ENCODE data around the gene CCDC154.

CCDC154 gene

DNA sequence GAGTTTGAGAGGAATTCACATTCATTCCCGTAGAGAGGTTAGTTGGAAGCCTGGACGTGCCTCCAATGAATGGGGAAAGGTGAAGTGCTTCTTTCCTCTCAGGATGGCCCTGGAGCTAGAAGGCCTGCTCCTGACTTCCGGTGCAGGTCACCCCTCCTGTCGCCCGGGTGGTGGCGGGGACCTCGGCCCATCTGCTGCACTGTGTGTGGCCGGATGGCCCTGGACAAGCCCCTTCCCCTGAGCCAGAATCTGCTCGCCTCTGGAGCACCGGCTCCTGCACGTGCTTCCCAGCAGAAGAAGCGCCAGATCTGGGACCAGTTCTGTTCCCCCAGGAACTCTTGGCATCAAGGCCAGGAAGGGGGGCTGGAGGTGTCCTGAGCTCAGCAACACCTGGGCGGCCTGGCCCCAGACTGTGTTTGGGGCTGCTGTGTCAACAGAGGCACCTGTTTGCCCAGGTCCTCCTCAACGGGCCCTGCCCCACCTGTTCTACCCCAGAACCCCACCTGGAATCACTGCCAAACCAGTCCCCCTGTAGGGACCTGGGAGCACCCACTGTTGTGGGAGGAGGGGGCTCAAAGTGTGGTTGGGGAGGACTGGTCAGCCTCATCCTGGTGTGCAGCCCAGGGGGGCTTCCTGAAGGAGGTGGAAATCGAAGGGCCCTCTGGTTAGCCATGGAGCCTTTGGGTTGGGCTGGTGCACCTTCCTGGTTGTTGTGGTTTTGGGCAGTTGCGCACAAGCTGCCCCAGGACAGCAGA, 18.6 kb downstream of the CCDC154 start:
- no peak for DNase-seq (ENCODE audit: low read depth)

DNA sequence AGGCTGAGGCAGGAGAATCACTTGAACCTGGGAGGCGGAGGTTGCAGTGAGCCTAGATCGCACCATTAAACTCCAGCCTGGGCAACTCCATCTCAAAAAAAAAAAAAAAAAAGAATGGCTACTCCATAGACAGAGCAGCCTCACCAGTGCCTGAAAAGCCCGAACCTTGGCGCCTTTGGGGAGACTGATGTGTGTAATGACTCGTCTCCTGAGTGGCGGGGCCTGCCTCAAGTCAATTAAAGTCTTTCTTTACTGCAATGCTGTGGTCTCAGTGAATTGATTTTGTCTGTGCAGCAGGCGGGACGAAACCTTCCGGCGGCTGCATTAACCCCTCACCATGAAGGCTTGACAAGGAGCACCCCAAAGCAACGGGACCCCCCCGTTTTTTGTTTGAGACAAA, 20.3 kb downstream of the CCDC154 start:
- no peak for DNase-seq (ENCODE audit: low read depth)

DNA sequence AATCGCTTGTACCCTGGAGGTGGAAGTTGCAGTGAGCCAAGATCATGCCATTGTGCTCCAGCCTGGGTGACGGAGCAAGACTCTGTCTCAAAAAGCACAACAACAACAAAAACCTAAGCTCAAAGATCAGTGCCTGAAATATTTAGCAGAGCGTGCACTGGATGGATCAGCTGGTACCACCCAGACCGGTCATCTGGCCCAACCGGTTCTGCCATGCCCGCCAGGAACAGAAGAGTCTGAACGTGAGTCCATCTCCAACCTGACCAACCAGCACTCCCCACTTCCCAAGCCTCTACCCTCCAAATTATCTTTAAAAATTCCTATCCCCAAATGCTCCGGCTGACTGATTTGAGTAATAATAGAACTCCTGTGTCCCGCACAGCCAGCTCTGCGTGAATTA, 22.3 kb downstream of the CCDC154 start:
- no peak for DNase-seq (ENCODE audit: low read depth)

DNA sequence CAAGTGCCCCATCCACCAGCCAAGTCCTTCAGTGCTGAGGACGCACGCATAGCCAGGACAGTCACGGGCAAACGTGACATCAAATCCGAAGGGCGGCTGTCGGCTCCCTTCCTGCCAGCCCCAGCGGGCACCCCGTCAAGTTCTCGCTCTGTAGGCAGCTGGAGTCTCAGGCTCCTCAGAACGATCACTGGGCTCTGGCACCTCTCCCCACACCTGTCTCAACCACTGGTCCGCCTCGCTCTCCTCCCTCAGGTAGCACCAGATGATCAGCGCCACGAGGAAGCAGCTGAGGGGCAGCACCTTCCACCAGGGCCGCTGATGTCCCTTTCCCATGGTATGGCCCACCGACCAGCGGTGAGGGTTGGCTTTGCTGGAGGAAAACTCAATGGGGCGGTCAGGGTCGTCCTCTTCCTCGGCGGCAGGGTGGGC, 24.2 kb downstream of the CCDC154 start:
- DNase-seq (ENCODE audit: low read depth), result no peak

DNA sequence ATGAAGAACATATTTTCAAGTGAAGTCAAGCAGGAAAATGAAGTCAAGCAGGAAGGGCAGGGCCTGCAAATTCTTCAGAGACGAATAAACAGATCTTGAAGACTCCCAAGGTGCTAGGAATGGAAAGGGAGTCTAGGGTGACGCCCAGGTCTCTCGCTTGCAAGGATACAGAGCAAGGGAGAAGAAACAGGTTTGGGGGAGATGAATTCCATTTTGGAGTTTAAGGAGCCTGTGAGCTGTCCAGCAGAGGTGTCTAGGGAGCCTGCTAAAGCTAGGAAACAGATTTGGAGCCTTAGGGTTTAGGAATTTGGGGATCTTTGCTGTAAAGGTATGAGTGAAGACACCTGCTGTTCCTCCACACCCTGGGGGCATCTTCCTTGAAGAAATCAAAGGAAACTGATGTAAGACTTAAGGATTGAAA, 27.8 kb downstream of the CCDC154 start:
- no peak for DNase-seq (ENCODE audit: low read depth)

DNA sequence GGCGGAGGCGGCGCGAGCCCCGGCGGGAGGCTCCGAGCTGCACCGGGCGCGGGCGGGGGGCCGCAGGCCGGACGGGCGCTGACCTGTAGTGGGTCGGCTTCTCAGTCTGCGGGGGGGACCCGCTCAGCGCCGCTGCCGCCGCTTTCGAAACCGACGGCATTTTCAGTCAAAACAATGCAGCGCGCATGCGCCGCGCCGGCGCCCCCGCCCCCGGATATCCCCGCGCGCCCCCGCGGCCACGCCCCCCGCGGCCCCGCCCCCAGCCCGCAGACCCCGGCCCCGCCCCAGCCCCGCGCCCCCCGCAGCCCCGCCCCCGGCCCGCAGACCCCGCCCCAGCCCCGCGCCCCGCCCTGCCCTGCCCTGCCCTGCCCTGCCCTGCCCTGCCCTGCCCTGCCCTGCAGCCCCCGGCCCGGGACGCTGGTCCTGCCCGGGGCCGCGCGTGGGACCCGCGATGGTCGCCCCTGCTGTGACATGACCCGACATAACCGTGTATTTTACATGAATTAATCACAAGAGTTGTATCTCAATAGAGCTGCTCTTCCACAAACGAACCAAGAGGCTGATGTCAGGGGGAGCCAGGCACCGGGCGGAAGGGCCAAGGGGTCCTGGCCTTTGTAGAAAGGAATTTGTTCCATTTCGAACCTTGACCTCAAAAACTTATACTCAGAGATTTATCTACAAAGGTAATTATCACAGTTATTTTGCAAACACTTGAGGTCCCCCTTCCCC, 29.7 kb downstream of the CCDC154 start, which contains the start of gene UNKL:
TSS of gene UNKL (minus strand) at position 173 of the 729 bp plus-strand sequence. CDS start at position 160, 13 bp downstream.
- DNase-seq (ENCODE audit: low read depth), result peak; percentile 76

DNA sequence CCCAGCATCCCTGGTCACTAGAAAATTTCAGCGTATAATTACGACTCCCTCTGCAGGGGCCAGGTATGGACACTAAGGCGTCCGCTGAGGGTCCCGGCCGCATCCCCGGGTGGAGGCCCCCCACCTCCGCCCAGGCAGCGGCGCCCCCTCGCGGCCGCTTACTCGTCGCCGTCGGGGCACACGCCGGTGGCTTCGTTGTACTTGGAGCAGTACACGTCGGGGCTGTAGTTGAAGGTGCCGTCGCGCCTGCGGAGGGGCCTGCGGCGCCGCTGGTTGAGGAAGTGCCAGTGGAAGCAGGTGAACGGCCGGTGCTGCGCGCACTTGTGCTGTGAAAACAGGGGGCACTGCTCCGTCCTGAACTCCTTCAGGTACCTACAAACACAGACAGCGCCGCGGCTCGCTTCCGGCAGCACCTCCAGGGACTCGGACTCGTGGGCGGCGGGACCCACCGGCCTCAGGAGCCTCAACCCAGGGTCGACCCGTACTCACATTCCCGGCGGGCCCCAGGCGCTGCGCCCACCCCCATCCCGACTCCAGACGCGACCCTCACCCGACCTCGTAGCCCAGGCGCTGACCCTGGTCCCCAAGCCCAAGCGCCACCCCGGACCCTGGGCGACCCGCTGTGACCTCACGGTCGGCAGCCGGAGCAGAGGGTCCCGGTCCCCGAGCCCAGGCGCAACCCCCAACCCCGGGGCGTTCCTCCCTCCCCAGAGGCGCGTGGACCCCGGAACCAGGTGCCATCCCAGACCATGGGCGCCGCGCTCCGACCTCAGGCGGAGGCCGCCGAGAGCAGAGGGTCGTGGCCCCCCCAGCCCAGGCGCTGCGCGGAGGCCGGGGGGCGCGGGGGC, 30.4 kb downstream of the CCDC154 start:
- peak; percentile 52 for DNase-seq (ENCODE audit: low read depth)

DNA sequence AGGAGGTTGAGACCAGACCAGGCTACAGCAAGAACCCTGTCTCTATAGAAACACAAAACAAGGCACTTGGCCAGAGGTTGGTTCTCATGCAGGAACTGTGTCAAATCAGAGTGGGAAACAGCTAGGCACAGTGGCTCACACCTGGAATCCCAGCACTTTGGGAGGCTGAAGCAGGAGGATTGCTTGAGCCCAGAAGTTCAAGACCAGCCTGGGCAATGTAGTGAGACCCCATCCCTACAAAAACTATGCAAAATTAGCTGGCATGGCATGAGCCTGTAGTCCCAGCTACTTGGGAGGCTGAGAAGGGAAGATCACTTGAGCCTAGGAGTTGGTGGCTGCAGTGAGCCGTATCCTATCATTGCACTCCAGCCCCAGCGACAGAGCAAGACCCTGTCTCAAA, 31.5 kb downstream of the CCDC154 start:
- DNase-seq (ENCODE audit: low read depth), result no peak

DNA sequence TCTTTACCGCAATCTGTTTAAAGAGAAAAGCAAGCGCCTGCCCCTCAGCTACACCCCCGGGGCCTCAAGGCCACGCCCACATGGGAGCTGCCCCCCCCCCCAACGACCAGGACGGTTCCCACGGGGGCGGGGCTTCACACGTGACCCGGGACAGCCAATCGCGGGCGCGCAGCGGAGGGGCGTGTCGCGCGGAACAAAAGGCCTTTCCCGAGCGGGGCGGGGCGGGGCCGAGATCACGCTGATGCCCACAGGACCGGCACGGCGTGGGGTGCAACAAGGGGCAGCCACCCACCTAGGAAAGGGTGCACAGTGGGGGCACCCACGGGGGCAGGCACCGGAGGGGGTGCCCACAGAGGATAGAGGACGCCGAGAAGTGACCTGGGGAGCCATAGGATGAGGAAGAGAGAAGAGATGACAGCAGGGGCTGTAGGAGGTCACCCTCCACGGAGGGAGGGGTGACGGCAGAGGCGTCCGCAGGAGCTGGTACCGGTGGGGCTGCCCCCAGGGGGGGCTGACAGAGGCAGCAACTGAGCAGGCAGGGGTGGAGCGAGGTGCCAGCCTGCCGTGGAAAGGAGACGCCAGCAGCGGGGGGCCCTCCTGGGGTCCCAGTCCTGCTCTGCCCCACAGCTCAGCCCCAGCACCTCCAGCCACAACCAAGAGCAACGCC, 36.1 kb downstream of the CCDC154 start:
- peak; percentile 96 for DNase-seq (ENCODE audit: low read depth)

DNA sequence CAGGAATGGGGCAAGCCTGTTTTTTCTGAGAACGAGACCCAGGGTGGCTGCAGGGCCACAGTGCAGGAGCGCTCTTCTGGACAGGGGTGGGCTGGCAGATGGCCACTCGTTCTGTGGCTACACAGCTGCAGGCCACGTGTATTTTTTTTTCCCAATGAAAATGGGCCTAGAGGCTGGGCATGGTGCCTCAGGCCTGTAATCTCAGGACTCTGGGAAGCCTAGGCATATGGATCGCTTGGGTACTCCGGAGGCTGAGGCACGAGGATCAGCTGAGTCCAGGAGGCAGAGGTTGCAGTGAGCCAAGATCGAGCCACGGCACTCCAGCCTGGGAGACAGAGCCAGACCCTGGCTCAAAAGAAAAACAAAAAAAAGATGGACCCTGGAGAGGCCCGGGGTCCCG, 36.6 kb downstream of the CCDC154 start:
- no peak for DNase-seq (ENCODE audit: low read depth)

DNA sequence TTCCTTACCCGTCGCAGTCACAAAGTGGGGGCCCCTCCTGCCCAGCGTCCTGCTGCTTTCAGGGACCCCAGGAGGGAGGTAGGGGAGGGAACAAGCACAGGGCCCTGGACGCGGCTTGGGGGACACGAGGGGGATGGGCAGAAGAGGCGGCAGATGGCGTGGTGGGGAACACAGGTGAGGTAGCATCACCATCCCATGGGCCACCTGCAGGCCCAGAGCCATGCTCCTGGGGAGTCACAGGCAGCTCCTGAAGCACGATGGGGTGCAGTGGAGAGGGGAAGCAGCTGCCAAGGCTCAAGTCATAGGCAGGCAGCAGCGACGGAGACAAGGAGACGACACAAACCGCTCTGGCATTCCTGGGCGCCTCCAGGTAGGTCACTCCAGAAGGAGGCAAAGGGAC, 40.6 kb downstream of the CCDC154 start:
- no peak for DNase-seq (ENCODE audit: low read depth)

DNA sequence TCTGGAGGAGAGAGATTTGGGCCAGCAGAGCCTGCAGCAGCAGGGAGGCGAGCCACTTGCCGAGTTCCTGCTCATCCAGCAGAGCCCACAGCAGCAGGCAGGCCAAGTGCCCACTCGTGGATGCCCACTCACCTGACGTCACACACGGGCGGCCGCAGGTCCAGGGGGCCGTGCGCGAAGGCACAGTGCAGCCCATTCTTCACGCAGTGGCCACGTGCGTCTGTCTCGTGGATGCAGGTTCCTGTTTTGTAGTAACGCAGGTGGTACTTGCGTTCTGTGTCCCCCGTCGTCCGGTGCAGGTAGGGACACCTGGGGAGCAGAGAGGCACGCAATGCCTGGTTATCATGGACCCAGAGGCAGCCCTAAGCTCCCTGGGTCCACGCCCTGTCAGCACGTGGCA, 41.3 kb downstream of the CCDC154 start:
- no peak for DNase-seq (ENCODE audit: low read depth)

DNA sequence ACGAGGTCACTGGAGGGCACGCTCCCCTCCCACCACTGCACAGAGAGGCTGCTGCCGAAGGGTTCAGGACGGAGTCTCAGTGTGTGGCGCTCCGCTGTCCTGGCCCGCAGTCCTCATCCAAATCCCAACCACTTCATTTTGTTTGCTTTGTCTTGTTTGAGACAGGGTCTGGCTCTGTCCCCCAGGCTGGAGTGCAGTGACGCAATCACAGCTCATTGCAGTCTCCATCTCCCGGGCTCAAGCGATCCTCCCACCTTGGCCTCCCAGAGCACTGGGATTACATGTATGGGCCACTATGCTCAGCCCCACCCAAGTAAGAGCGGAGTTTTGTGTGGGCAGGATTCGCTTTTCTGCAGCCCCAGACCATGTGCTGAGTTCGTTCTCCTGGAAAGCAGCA, 42.6 kb downstream of the CCDC154 start:
- no peak for DNase-seq (ENCODE audit: low read depth)

DNA sequence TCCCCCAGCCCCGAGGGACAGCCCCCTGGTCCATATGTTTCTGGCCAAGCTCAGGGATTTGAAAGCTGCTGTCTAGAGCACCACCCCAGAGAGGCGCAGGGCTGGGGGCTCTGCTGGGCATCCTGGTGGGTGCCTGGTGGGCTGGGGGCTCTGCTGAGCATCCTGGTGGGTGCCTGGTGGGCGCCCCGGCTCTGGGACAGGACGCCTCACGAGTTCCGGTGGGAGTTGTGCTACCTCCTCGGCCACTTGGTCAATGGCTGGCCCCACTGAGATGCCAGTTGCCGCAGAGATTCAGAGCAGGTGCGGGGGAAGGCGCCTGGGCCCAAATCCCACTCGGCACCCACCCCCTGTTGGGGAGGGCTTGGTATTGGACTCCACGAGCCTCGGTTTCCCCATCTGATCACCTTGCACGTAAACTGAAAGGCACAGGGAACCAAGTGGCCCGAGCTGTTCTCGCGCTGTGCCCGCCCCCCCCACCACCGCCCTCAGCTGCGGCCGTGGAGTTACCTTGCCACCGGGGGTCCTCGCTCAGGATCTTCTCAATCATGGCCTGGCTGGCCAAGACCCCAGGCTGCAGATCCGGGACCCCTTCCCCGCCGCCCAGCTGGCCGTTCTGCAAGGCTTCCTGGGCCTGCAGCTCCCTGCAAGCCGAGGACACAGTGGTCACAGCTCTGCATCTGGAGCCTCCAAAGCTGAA, 43.1 kb downstream of the CCDC154 start:
- DNase-seq (ENCODE audit: low read depth), result no peak

DNA sequence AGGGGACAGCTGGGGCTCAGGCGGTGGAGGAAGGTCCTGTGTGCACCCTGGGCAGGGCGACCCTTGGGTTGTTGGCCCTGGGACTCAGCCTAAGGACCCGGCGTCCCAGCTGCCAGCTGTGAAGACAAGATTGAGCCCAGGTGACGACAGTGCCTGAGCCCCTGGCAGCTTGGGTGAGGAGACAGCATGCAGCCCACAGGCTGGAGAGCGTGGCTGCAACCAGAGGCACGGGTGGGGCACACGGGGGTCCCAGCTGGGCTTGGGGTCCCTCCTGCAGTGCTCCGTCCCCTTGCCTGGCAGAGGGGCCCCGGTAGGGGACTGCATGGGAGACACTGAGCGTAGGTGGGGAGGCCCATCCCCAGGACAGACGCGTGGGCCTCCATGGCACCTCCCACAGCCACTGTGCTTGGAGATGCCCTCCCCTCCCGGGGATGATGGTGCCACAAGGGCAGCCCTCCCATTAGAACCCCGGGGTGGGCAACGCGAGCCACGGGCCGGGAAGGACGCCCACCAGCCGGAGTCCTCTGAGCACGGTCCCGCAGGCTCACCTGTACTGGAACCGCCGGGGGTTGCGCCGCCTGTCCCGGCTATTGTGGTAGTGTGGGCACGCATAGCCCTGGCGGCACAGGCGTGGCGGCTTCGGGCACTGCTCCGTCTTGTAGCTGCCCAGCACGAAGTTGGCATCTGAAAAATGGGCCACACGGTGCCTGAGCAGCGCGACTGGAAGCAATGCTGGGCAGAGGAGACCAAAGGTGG, 45.4 kb downstream of the CCDC154 start:
- DNase-seq (ENCODE audit: low read depth), result no peak

DNA sequence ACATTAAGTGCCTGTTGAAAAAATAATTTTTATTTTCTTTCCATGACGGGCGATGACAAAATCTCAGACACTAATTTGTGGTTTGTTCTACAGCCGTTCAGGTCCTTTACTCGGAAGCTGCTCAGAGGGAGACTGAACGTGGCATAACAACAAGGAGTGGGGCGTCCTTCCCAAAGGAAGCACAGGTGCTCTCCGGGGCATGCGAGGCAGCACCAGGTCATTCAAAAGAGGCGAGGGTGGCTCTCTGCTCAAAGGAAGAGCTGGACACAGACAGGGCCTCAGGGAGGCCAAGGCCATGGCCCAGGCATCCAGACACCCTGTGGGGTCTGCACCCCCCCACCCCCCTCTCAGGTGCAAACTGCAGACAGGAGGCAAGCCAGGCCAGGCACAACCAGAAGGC, 46.0 kb downstream of the CCDC154 start:
- no peak for DNase-seq (ENCODE audit: low read depth)

DNA sequence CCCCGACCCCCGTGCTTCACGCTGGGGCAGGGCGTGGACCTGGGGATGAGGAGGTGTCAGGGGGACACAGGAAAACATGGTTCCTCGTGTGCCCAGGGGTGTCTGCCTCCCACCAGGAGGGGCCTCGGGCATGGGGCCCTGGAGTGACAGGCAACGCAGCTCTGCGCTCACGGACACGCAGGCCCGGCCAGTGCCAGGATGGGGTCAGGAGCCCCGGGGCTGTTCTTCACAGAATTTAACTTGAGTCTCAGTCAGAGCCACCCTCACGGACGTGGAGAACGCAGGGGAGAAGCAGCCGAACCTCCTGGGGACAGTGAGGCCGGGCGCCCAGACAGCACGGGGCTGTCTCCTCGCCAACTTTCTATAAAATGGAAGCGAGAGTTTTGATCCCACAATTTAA, 46.6 kb downstream of the CCDC154 start:
- no peak for DNase-seq (ENCODE audit: low read depth)

DNA sequence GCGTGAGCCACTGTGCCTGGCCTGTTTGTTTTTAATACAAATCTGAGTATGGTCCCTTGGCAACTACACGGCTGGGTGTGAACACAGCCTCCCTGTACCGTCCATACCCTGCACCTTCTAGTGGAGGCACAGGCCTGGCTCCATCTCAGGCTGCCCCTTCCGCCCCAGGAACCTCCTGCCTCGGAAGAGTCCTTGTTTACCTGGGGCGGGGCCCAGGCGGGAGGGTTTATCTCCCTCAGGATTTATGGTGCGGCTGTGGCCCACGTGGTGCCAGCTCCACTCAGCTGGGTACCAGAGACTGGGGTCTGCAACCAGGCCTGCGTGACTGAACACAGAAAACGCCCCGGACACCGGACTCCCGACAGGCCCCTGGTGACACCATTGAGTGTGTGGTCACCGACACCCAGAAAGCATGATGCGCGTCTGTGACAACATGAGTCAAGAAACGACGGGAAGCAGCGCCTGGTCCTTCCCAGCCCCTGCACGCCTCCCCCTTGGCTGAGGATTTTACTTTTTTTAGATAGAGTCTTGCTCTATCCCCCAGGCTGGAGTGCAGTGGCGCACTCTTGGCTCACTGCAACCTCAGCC, 48.8 kb downstream of the CCDC154 start:
- no peak for DNase-seq (ENCODE audit: low read depth)

DNA sequence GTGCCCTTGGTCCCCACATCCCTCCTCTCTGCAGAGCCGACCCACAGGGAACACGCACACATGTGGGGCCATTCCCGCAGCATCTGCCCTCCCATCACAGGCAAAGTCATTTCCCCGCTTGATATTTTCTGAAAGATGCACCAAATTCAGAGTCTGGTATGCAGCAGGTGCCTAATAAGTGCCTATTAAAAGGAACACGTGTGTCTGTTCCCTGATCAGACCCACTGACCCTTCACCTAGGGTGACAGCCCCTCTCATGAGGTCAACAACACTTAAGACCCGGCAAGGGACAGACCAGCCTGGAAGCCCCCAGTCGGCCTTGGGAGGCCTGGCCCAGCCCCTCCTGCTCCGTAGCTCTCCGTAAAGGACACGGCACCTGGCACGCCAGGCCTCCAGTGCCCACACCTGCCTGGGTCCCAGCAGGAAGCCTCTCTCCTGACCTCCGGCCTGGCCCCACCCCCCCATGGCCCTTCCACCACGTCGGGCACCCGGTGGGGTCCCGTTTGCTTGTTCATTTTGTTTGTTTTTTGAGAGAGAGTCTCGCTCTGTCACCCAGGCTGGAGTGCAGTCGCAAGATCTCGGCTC, 49.9 kb downstream of the CCDC154 start:
- DNase-seq (ENCODE audit: low read depth), result no peak

DNA sequence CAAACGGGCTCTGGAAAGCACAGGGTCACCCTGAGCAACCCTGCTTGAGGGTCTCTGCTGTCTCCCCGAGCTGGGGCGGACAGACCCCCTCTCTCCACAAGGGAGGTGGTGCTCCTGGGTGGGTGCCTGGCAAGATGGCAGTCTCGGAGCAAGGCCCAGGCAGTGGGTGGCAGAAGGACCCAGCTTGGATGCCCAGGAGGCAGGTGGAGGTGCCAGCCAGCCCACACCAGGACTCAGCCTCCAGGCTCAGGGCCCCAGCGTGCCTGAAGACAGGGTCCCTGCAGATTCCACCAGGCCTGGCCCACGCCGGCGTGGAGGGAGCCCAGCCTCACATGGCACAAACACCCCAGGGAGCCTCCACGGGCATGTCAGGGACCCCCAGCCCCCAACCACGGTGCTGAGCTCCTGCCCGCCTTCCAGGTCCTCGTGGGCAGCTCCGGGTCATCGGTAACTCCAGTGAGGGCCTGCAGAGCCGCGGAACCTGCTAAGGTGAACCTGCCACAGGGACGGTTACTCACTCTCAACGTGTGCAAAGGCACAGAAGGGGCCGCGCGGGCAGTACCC, 50.7 kb downstream of the CCDC154 start:
- no peak for DNase-seq (ENCODE audit: low read depth)
